Muscle layer of duodenum (tissue), 2 donors: Measurements from ENCODE around the gene ADM2.

Experiments
- H3K27ac ChIP-seq: one replicate; pipeline ENCODE4 v1.7.0; 2013; ENCODE audit warnings: mild to moderate bottlenecking, low read length
- H3K27me3 ChIP-seq: one replicate; pipeline ENCODE4 v1.7.0; 2013; ENCODE audit warnings: low read depth, mild to moderate bottlenecking, control low read depth, low read length
- H3K36me3 ChIP-seq, 2 donors: one replicate each; pipeline ENCODE4 v1.7.0; 2013; ENCODE audit warnings: low read length in 2 of 2, control low read depth in 1 of 2, mild to moderate bottlenecking in 1 of 2; ENCODE audit not compliant: insufficient read depth in 2 of 2, control insufficient read depth in 1 of 2
- H3K4me1 ChIP-seq, 2 donors: one replicate each; pipeline ENCODE4 v1.7.0; 2013; ENCODE audit warnings: low read length in 2 of 2, mild to moderate bottlenecking in 2 of 2, control low read depth in 1 of 2, moderate library complexity in 1 of 2; ENCODE audit not compliant: insufficient read depth in 2 of 2, control insufficient read depth in 1 of 2
- H3K4me3 ChIP-seq, 2 donors: one replicate each; pipeline ENCODE4 v1.7.0; 2013; ENCODE audit warnings: low read length in 2 of 2, low read depth in 1 of 2, mild to moderate bottlenecking in 1 of 2
- H3K9me3 ChIP-seq, 2 donors: one replicate each; pipeline ENCODE4 v1.7.0; 2013; ENCODE audit warnings: low read length in 2 of 2, control low read depth in 1 of 2, mild to moderate bottlenecking in 1 of 2; ENCODE audit not compliant: control insufficient read depth in 1 of 2
- donor health status: healthy.

ADM2 gene

GRCh38 chr22:50471197-50471847 is 10.0 kb upstream of the ADM2 start:
- Histone ChIP-seq H3K27ac (no peak overlapping the region), H3K4me3 (no peak overlapping the region), H3K27me3 (no peaks in the 10 kb centered on the region), H3K4me1 (peaks cover 16 to 52% of the 10 kb centered on the region in 2 donors), H3K36me3 (peaks cover 9 to 19% of the 10 kb centered on the region in 2 donors), H3K9me3 (no peaks in the 10 kb centered on the region)

GRCh38 chr22:50471962-50472361 is 9.4 kb upstream of the ADM2 start:
- H3K27me3 ChIP-seq: no peaks in the 10 kb centered on the region
- H3K4me3 ChIP-seq: no peak overlapping the region
- peaks cover 2 to 12% of the 10 kb centered on the region in 2 donors for H3K36me3 ChIP-seq
- no peak overlapping the region for H3K27ac ChIP-seq
- no peaks in the 10 kb centered on the region for H3K9me3 ChIP-seq
- H3K4me1 ChIP-seq: peaks cover 16 to 52% of the 10 kb centered on the region in 2 donors

GRCh38 chr22:50473088-50473487 is 8.3 kb upstream of the ADM2 start:
- H3K27ac ChIP-seq: peak overlapping the region; percentile 21
- H3K36me3 ChIP-seq: peaks cover 0 to 1% of the 10 kb centered on the region in 2 donors
- peak overlapping the region; percentile 63 to 75 for H3K4me3 ChIP-seq
- H3K9me3 ChIP-seq: no peaks in the 10 kb centered on the region
- H3K4me1 ChIP-seq: peaks cover 16 to 52% of the 10 kb centered on the region in 2 donors
- no peaks in the 10 kb centered on the region for H3K27me3 ChIP-seq

- Histone ChIP-seq H3K9me3 (no peaks in the 10 kb centered on the region), H3K27ac (peak overlapping the region; percentile 21), H3K4me3 (peak overlapping the region; percentile 63 to 75), H3K27me3 (no peaks in the 10 kb centered on the region), H3K4me1 (peaks cover 16 to 52% of the 10 kb centered on the region in 2 donors), H3K36me3 (no peaks in the 10 kb centered on the region)
These were observed 7.3 kb upstream of the ADM2 start for GRCh38 chr22:50473855-50474671.

GRCh38 chr22:50474710-50475651 is 6.4 kb upstream of the ADM2 start, which contains the start of gene SBF1:
Gene SBF1, minus strand, starts transcription at chr22:50475035. Its CDS starts 195 bp downstream, at chr22:50474840.
- peak within 1 kb of the TSS; percentile 63 to 75 for H3K4me3 ChIP-seq
- H3K4me1 ChIP-seq: peaks cover 16 to 47% of the 10 kb centered on the region in 2 donors
- no peak within 1 kb of the TSS for H3K27ac ChIP-seq
- H3K27me3 ChIP-seq: no peaks in the 10 kb centered on the region
- H3K9me3 ChIP-seq: no peaks in the 10 kb centered on the region
- no peaks in the 10 kb centered on the region for H3K36me3 ChIP-seq

- Histone ChIP-seq H3K9me3 (no peaks in the 10 kb centered on the region), H3K4me1 (peaks cover 16 to 41% of the 10 kb centered on the region in 2 donors), H3K36me3 (no peaks in the 10 kb centered on the region), H3K27ac (no peak overlapping the region), H3K4me3 (peak overlapping the region in 1 of 2 donors; percentile 75), H3K27me3 (no peaks in the 10 kb centered on the region)
These were observed 5.7 kb upstream of the ADM2 start for GRCh38 chr22:50475652-50476002.

GRCh38 chr22:50476868-50477267 is 4.5 kb upstream of the ADM2 start:
- peaks cover 1% of the 10 kb centered on the region for H3K27me3 ChIP-seq
- H3K4me1 ChIP-seq: peaks cover 16 to 29% of the 10 kb centered on the region in 2 donors
- no peaks in the 10 kb centered on the region for H3K9me3 ChIP-seq
- H3K36me3 ChIP-seq: no peaks in the 10 kb centered on the region
- H3K27ac ChIP-seq: no peak overlapping the region
- H3K4me3 ChIP-seq: no peak overlapping the region

GRCh38 chr22:50477923-50478322 is 3.4 kb upstream of the ADM2 start:
- Histone ChIP-seq H3K4me3 (no peak overlapping the region), H3K4me1 (peaks cover 7 to 23% of the 10 kb centered on the region in 2 donors), H3K36me3 (no peaks in the 10 kb centered on the region), H3K27ac (no peak overlapping the region), H3K9me3 (no peaks in the 10 kb centered on the region), H3K27me3 (peaks cover 5% of the 10 kb centered on the region)

- Histone ChIP-seq H3K4me1 (peaks cover 0 to 11% of the 10 kb centered on the region in 2 donors), H3K27ac (no peak overlapping the region), H3K27me3 (peaks cover 5% of the 10 kb centered on the region), H3K36me3 (no peaks in the 10 kb centered on the region), H3K9me3 (no peaks in the 10 kb centered on the region), H3K4me3 (no peak overlapping the region)
These were observed 1.6 kb upstream of the ADM2 start for GRCh38 chr22:50479721-50480120.

- Histone ChIP-seq H3K36me3 (no peaks in the 10 kb centered on the region), H3K9me3 (no peaks in the 10 kb centered on the region), H3K27ac (no peak overlapping the region), H3K4me1 (peaks cover 0 to 5% of the 10 kb centered on the region in 2 donors), H3K27me3 (peaks cover 5% of the 10 kb centered on the region), H3K4me3 (peak overlapping the region in 1 of 2 donors; percentile 54)
These were observed 301 bp upstream of the ADM2 start for GRCh38 chr22:50481045-50481439.
